NCI-H146 treated with DMSO at 0.1 percent for 48 hours (cell line): ENCODE results near the gene SPAG4.

Experiments
- DNase-seq: peaks from one replicate; lab custom pipeline; 2025; ENCODE audit not compliant: unreplicated experiment; lab: John Stamatoyannopoulos, UW

Gene SPAG4

DNA sequence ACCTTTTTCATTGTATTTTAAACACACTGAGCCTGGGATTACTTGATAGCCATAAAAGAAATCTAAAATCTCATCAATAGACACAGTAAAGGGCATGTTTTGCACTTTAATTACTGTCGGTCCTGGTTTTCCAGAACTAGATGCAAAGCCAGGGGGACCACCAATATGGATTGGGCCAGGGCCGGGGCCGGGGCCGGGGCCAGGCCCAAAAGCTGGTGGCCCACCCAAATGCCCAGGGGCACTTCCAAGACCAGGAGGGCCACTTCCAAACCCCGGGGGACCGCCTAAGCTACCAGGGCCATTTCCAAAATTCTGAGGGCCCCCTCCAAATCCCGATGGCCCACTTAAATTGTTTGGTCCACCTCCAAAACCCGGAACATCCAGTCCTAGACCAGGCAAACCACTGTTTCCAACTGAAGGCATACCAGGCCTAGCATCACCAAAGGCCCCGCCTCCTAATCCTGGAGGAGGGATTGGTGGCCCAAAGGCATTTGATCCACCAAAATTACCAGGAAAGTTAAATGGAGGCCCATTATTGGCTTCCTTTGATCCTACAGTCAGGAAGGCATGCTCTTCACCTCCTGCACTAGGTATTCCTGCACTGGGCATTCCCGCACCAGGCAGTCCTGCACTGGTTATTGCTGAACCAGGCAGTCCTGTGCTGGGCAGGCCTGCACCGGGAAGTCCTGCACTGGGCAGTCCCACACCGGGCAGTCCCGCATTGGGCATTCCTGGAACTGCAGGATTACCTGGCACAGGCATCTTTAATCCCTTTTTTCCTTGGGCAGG is 37.2 kb downstream of the SPAG4 start:
- DNase-seq, result no peak

DNA sequence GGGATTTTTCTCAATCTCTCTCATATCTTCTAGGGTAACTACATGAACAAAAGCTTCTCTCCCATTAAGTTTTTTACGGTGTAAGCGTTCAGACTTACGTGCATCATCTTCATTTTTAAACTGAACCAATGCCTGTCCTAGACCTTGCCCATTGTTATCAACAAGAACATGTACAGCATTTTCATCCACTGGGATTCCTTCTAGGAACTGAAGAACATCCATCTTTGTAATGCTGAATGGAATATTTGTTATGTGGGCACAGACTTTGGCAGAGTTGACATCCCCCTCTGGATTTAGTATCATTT is 37.8 kb downstream of the SPAG4 start:
- DNase-seq, result no peak

DNA sequence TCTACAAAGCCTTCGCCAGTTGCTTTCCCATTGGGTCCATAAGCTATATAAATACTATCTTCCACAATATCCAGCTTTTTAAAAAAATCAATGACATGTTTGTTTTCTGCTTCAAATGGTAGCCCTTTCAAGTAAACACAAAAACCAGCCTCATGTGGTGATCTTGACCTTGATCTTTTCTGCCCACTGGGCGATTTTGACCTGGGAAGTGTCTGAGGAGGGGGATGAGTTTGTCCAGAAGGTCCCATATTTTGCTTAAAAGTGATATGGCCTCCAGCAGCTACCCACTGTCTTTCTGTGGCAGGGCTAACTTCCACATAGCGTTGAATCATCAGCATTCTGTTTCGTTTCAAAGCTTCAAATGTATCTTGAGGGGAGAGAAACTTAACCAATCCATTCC is 38.3 kb downstream of the SPAG4 start:
- no peak for DNase-seq

DNA sequence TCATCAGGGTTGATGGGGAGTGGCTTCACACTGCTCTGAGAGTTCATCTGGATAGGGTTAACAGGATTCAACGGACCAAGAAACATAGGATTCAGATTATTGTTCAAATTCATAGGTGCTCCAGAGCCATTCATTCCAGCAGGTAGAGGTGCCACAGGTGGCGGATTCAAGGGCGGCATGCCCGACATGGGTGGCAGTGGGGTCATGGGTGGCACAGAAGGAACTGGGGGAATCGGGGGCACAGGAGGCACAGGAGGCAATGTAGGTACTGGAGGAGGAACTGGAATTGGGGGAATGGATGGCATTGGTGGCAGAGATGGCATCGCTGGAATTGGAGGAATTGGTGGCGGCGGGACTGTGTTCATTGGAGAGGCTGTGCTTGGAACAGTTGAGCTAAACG is 38.8 kb downstream of the SPAG4 start:
- no peak for DNase-seq

DNA sequence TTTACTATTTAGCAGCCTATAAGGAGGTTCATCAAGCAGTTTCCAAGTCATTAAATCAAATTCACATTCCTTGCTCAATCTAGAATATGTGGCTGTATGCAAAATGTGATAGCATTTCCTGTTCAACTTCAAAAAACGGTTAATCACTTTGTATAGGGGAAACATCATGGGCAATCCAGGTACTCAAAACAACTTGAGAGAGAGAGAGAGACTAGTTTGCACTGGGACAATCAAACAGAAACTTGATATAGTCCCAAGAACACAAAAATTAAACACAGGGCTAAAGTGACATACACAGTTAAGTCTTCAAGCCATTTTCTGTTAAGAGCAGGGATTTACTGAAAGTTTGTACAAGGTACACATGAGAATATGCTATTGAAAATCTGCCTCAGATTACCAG is 41.6 kb downstream of the SPAG4 start:
- DNase-seq, result no peak

DNA sequence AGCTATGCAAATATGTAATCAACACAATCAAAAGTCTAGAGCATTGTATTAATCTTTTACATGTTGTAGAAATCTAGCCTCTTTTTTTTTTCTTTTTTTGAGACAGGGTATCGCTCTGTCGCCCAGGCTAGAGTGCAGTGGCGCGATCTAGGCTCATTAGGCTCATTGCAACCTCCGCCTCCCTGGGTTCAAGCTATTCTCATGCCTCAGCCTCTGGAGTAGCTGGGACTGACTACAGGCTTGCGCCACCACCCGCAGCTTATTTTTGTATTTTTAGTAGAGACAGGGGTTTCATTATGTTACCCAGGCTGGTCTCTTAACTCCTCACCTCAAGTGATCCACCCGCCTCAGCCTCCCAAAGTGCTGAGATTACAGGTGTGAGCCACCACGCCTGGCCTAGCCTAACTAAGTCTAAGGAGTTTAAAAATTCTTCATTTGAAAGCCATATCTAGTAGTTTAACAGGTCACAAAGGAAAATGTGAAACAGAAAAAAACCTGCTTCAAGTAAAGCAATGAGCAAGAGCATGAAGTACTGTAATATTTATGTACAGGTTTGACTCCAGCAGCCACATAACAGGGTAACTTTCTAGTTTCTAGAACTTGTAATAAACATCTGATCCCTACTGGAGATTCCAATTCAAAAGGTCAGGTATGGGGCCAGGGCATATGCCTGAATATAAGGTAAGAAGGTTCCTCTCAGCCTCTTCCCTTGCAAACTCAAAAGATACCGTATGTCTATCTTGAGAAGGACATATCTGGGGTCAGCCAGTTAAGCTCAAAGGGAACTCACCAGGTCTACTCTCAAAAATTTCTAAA is 44.7 kb downstream of the SPAG4 start:
- DNase-seq, result no peak

DNA sequence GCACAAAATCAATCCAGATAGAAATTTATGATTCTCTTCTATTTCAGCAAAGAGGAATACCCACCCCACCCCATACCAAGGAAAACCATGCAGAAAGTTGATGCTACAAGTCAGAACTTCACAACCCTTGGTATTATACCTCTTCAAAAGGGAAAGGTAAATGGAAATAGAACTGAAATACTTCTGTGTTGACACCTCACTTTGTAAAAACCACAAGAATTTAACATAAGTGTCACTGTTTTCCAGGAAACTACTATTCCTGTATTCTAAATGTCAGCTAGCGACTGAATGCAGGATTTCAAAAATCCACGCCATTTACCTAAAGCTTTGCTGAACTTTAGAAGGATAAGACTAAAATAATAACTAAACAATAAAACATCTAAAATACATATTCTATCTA is 45.4 kb downstream of the SPAG4 start:
- DNase-seq, result no peak

DNA sequence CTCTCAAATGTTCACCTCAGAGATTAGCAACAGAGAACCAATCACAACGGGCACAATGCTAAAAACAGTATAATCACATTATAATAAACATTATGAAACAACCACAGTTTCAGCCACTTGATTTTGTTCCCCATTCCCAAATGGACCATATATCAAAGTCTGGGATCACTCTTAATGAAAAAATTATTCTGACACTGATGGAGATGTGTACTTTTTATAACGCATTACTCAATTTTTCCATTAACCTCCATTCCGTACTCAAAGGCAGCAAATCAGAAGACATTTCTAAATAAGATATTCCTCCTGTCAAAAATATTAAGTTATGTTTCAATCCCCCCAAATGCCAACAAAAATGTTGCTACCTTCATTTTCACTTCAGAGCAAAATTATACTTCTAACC is 46.3 kb downstream of the SPAG4 start:
- no peak for DNase-seq

DNA sequence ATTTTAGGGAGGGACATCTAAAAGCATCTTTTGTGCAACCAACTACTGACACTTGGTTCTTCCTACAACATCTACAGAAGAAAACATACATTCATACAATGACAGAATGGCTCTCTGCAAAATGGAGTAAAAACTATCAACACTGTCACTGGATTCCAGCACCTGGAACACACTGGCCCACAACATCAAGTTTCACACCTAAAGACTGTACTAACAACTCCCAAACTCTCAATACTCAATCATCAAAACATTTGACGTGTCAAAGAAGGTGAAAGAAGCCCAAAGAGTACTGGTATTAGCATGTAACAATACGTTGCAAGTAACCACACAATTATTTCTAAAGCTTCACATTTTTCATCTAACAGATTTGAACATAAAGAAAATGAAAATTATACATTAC is 46.9 kb downstream of the SPAG4 start:
- DNase-seq, result no peak

DNA sequence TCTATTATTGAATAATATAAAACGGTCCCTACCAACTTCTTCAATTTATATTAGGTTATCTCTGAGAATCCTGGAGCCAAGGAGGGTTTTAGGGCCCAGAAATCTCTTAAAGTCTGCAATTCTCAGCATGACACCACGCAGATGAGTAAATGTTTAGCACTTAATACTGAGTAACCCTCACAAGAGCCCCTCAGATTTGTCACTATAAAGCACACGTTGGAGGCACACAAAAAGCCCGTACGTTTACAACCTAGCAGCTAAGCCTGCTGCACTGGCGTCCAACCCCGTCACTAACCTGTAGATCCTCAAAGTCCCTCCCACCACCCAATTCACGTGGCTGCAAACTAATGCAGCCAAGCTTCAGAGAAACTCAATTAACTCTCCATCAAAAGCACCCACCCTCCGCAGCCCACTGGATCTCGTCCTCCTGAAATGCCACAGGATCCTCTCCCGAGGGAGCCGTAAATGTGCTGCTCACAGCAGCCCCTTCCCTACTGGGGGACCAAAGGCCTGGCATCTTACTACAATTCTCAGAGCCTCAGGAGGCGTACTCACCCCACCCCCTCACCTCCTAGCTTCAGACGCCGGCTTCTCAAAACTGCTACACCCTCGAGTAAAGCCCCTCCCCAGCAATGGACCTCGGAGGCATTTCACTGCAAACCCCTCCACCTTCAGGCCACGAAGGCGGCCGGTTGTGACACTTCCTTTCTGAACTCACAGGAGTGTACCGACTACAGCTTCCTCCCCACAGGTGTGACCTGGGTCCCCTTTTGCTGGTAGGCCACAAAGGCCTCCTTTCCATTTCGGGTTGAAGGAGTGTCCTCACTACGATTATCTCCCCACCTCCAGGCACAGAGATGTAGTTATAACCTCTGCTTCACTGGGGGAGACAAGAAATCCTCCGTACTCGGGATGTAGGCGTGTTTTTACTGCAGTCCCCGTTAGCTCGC is 48.2 kb downstream of the SPAG4 start:
- peak; percentile 67 for DNase-seq

DNA sequence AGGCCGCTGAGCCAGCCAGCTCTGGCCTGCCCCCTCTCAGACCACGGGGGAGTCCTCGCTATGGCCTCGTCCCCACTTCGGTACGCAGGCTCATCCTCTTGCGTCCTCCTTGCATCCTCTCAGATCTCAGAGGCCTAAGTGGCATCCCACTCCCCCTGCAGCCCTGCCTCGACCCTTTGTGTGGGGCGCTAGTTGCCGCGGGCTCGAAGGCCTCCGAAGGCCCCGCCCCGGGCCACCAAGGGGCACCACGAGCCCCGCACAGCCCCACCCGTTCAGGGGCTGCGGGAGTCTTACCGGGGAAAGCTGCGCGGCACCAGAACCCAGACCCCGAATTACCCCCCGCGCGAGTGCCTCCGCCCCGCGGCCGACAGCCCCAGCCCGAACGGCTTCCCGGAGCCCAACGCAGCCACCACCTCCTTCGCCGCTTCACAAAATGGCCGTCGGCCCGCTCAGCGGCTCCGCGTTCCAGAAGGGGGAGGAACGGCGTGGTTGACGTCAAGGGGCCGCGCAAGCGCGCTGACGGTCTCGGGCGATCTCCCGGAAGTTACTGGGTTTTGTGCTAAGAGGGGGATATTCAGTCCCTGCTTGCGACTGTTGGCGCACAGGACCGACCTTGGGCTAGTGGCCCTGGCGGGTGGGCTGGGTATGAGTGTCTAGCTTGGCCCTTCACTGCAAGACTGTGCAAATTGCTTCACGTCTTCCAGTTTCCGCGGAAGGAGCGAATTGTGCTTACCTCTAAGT is 49.0 kb downstream of the SPAG4 start, which contains the start of the genes CPNE1 and RBM12:
Gene CPNE1, minus strand, starts transcription at position 435 of the 741 bp plus-strand sequence. CDS start 31,977 bp downstream, outside the sequence.
Gene RBM12, minus strand, starts transcription at position 435 of the 741 bp plus-strand sequence. CDS start 9,578 bp downstream, outside the sequence.
- DNase-seq, result peak; percentile 96

DNA sequence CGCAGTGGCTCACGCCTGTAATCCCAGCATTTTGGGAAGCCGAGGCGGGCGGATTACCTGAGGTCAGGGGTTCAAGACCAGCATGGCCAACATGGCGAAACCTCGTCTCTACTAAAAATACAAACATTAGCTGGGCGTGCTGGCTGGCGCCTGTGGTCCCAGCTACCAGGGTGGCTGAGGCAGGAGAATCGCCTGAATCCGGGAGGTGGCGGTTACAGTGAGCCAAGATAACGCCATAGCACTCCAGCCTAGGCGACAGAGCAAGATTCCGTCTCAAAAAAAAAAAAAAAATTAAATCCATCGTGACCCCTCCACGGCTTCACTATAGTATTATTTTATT is 50.3 kb downstream of the SPAG4 start:
- DNase-seq, result no peak

DNA sequence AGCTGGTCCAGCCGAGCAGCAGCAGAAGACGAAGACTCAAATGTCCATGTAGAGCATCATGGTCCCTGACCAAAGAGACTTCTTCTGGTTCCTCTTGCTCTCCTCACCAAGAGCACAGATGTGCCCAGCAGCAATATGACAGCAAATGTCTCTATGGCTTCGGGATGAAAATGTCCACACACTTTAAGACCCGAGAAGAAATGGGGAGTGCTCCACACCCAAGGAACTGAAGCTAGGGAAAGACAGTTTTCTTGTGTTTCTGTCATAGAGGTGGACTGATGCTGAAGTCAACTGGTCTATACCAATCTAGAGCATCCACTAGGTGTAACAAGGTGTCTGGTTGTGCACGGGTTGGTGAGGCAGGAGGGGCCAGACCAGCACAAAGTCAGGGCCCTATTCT is 53.6 kb downstream of the SPAG4 start:
- no peak for DNase-seq

DNA sequence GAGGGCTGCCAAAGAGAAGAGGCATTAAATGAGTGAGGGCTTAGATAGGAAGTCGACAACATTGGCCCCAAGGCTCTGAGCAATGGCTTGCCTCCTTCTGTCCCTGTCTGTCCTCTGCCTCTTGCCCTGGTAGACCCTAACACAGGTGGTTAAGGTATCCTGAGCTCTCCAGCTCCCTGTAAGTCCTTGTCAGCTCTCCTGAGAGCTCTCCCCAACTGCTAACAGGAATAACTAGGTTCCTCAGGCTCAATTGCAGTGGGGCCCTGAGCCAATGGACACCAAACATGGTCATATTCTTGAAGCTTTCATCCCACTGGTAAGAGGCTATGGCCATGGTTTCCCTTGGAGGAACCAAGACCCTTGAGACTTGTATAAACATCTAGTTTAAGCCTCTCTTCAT is 54.1 kb downstream of the SPAG4 start:
- no peak for DNase-seq
